Loucy (cell line): Measurements from ENCODE around the gene WDR26.

Experiments
- H2AFZ ChIP-seq: fragments of 200-600 bp; sonication (generic); 2 replicates; pipeline ENCODE4 v1.6.0; 2016; ENCODE audit warnings: antibody characterized with exemption, mild to moderate bottlenecking, low read length, moderate library complexity
- H3F3A ChIP-seq: fragments of 200-600 bp; 2 replicates; pipeline ENCODE4 v1.6.0; 2016; ENCODE audit warnings: antibody characterized with exemption, low read depth, mild to moderate bottlenecking
- H3K27me3 ChIP-seq: fragments of 200-600 bp; sonication (generic); 2 replicates; pipeline ENCODE4 v1.6.1; 2014; ENCODE audit warnings: low read length, mild to moderate bottlenecking; ENCODE audit not compliant: insufficient read depth, poor library complexity, severe bottlenecking
- H3K36me3 ChIP-seq: fragments of 200-600 bp; sonication (generic); 2 replicates; pipeline ENCODE4 v1.6.1; 2016; ENCODE audit warnings: low read length; ENCODE audit not compliant: insufficient read depth
- H3K4me1 ChIP-seq: fragments of 200-600 bp; sonication (generic); 2 replicates; pipeline ENCODE4 v1.5.1; 2014; ENCODE audit warnings: low read length, mild to moderate bottlenecking; ENCODE audit not compliant: insufficient read depth, poor library complexity, severe bottlenecking
- H3K4me2 ChIP-seq: fragments of 200-600 bp; sonication (generic); 2 replicates; pipeline ENCODE4 v1.6.0; 2014; ENCODE audit warnings: antibody characterized with exemption, low read length, low read depth, mild to moderate bottlenecking; ENCODE audit not compliant: poor library complexity, severe bottlenecking
- H3K4me3 ChIP-seq: fragments of 200-600 bp; sonication (generic); 2 replicates; pipeline ENCODE4 v1.5.1; 2014; ENCODE audit warnings: low read length, mild to moderate bottlenecking, mixed read lengths; ENCODE audit not compliant: poor library complexity, severe bottlenecking
- H3K79me2 ChIP-seq: fragments of 200-600 bp; sonication (generic); 2 replicates; pipeline ENCODE4 v1.6.1; 2014; ENCODE audit warnings: low read length; ENCODE audit not compliant: insufficient read depth
- H3K9ac ChIP-seq: fragments of 200-600 bp; sonication (generic); 2 replicates; pipeline ENCODE4 v1.6.0; 2014; ENCODE audit warnings: mild to moderate bottlenecking, low read depth, low read length, moderate library complexity; ENCODE audit not compliant: poor library complexity, severe bottlenecking
- H3K9me2 ChIP-seq: fragments of 200-600 bp; sonication (generic); replicated peaks from 2 replicates; pipeline ENCODE4 v1.6.1; 2016; ENCODE audit warnings: low read depth, low read length, mixed read lengths
- H3K9me3 ChIP-seq: fragments of 200-600 bp; sonication (generic); 2 replicates; pipeline ENCODE4 v1.6.1; 2014; ENCODE audit warnings: mild to moderate bottlenecking, antibody characterized with exemption, low read length, low read depth; ENCODE audit not compliant: insufficient read depth
- H4K20me1 ChIP-seq: fragments of 200-600 bp; sonication (generic); 2 replicates; pipeline ENCODE4 v1.6.0; 2014; ENCODE audit warnings: antibody characterized with exemption, low read length, mild to moderate bottlenecking; ENCODE audit not compliant: insufficient read depth, poor library complexity, severe bottlenecking
- CTCF ChIP-seq: fragments of 200-600 bp; sonication (generic); conservative IDR thresholded peaks from 2 replicates; pipeline ENCODE4 v1.5.1; 2014; ENCODE audit warnings: mild to moderate bottlenecking, antibody characterized with exemption, low read length
- EZH2phosphoT487 ChIP-seq: fragments of 200-600 bp; IDR thresholded peaks from 2 replicates; pipeline ENCODE4 v1.6.1; 2018; ENCODE audit warnings: antibody characterized with exemption, mild to moderate bottlenecking, moderate library complexity, borderline replicate concordance

WDR26 gene

GRCh38 chr1:224408294-224408590 lies 26.4 kb downstream of the WDR26 start:
- no peak overlapping the region for H3K4me2 ChIP-seq
- no peaks in the 10 kb centered on the region for H3F3A ChIP-seq
- no peak for TF ChIP-seq CTCF
- no peak for TF ChIP-seq EZH2phosphoT487

GRCh38 chr1:224407571-224408293 lies 26.9 kb downstream of the WDR26 start:
- no peak overlapping the region for H3K4me3 ChIP-seq
- H3K4me2 ChIP-seq = no peak overlapping the region
- H4K20me1 ChIP-seq = no peaks in the 10 kb centered on the region
- TF ChIP-seq EZH2phosphoT487 = no peak
- peaks cover 81% of the 10 kb centered on the region for H3K36me3 ChIP-seq
- no peaks in the 10 kb centered on the region for H3K27me3 ChIP-seq
- 0 out of 2 replicates have a peak, but pooled peaks cover 4% of the 10 kb centered on the region for H3K79me2 ChIP-seq
- no peaks in the 10 kb centered on the region for H3K4me1 ChIP-seq
- no peaks in the 10 kb centered on the region for H3K9me2 ChIP-seq
- no peak overlapping the region for H2AFZ ChIP-seq
- H3K9me3 ChIP-seq = no peaks in the 10 kb centered on the region
- H3F3A ChIP-seq = no peaks in the 10 kb centered on the region
- no peak overlapping the region for H3K9ac ChIP-seq

More at GRCh38 chr1:224408294-224408590, 26.4 kb downstream of the WDR26 start:
- no peak overlapping the region for H3K4me3 ChIP-seq
- 0 out of 2 replicates have a peak, but pooled peaks cover 4% of the 10 kb centered on the region for H3K79me2 ChIP-seq
- H4K20me1 ChIP-seq = no peaks in the 10 kb centered on the region
- H3K27me3 ChIP-seq = no peaks in the 10 kb centered on the region
- H3K4me1 ChIP-seq = no peaks in the 10 kb centered on the region
- H3K9me2 ChIP-seq = no peaks in the 10 kb centered on the region
- peaks cover 80% of the 10 kb centered on the region for H3K36me3 ChIP-seq
- no peak overlapping the region for H3K9ac ChIP-seq
- no peaks in the 10 kb centered on the region for H3K9me3 ChIP-seq
- no peak overlapping the region for H2AFZ ChIP-seq

GRCh38 chr1:224406216-224406615 lies 28.4 kb downstream of the WDR26 start:
- Histone ChIP-seq H3K79me2 (0 out of 2 replicates have a peak, but pooled peaks cover 4% of the 10 kb centered on the region), H3K4me1 (no peaks in the 10 kb centered on the region), H3F3A (no peaks in the 10 kb centered on the region), H3K9me3 (no peaks in the 10 kb centered on the region), H3K4me3 (no peak overlapping the region), H3K4me2 (no peak overlapping the region), H3K27me3 (no peaks in the 10 kb centered on the region), H3K9ac (no peak overlapping the region), H3K36me3 (peaks cover 79% of the 10 kb centered on the region), H3K9me2 (no peaks in the 10 kb centered on the region), H4K20me1 (no peaks in the 10 kb centered on the region), H2AFZ (no peak overlapping the region)
- TF ChIP-seq CTCF (no peak), EZH2phosphoT487 (no peak)

- H4K20me1 ChIP-seq = no peaks in the 10 kb centered on the region
Measured at GRCh38 chr1:224405604-224405970, 29.0 kb downstream of the WDR26 start.

More at GRCh38 chr1:224405604-224405970, 29.0 kb downstream of the WDR26 start:
- Histone ChIP-seq H3K4me3 (no peak overlapping the region), H3K9me2 (no peaks in the 10 kb centered on the region), H3K9me3 (no peaks in the 10 kb centered on the region), H3K79me2 (0 out of 2 replicates have a peak, but pooled peaks cover 4% of the 10 kb centered on the region), H2AFZ (no peak overlapping the region), H3K9ac (no peak overlapping the region), H3F3A (no peaks in the 10 kb centered on the region), H3K4me1 (no peaks in the 10 kb centered on the region), H3K27me3 (no peaks in the 10 kb centered on the region), H3K4me2 (no peak overlapping the region), H3K36me3 (peaks cover 79% of the 10 kb centered on the region)
- no peak for TF ChIP-seq CTCF
- no peak for TF ChIP-seq EZH2phosphoT487
